Neural cell (in vitro differentiated cells): ENCODE results near the gene SLC39A2.

ENCODE experiments used
- RAD21 ChIP-seq: fragments of 450-650 bp; conservative IDR thresholded peaks from 2 replicates; pipeline ENCODE4 v1.6.1; 2014; ENCODE audit warnings: antibody characterized with exemption, mild to moderate bottlenecking, moderate library complexity
- SMC3 ChIP-seq: fragments of 450-650 bp; conservative IDR thresholded peaks from 2 replicates; pipeline ENCODE4 v1.6.1; 2014; ENCODE audit warnings: antibody characterized with exemption, mild to moderate bottlenecking, moderate library complexity; ENCODE audit not compliant: poor library complexity
- TAF1 ChIP-seq: IDR thresholded peaks from 2 replicates; pipeline ENCODE4 v1.6.1; 2012; ENCODE audit warnings: low read depth
- TF ChIP-seq, protein P1 (sequence below): fragments of 450-650 bp; IDR thresholded peaks from 2 replicates; pipeline ENCODE4 v1.5.1; 2014; ENCODE audit warnings: antibody characterized with exemption, mild to moderate bottlenecking, moderate library complexity; ENCODE audit not compliant: poor library complexity, severe bottlenecking
- TF ChIP-seq, protein P2 (sequence below): IDR thresholded peaks from 2 replicates; pipeline ENCODE4 v1.6.1; 2012; ENCODE audit warnings: borderline replicate concordance

GRCh38 chr14:21017528-21018245 is 18.6 kb downstream of the SLC39A2 start:
- TF ChIP-seq, protein P1, sequence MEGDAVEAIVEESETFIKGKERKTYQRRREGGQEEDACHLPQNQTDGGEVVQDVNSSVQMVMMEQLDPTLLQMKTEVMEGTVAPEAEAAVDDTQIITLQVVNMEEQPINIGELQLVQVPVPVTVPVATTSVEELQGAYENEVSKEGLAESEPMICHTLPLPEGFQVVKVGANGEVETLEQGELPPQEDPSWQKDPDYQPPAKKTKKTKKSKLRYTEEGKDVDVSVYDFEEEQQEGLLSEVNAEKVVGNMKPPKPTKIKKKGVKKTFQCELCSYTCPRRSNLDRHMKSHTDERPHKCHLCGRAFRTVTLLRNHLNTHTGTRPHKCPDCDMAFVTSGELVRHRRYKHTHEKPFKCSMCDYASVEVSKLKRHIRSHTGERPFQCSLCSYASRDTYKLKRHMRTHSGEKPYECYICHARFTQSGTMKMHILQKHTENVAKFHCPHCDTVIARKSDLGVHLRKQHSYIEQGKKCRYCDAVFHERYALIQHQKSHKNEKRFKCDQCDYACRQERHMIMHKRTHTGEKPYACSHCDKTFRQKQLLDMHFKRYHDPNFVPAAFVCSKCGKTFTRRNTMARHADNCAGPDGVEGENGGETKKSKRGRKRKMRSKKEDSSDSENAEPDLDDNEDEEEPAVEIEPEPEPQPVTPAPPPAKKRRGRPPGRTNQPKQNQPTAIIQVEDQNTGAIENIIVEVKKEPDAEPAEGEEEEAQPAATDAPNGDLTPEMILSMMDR = no peak
- TF ChIP-seq, protein P2, sequence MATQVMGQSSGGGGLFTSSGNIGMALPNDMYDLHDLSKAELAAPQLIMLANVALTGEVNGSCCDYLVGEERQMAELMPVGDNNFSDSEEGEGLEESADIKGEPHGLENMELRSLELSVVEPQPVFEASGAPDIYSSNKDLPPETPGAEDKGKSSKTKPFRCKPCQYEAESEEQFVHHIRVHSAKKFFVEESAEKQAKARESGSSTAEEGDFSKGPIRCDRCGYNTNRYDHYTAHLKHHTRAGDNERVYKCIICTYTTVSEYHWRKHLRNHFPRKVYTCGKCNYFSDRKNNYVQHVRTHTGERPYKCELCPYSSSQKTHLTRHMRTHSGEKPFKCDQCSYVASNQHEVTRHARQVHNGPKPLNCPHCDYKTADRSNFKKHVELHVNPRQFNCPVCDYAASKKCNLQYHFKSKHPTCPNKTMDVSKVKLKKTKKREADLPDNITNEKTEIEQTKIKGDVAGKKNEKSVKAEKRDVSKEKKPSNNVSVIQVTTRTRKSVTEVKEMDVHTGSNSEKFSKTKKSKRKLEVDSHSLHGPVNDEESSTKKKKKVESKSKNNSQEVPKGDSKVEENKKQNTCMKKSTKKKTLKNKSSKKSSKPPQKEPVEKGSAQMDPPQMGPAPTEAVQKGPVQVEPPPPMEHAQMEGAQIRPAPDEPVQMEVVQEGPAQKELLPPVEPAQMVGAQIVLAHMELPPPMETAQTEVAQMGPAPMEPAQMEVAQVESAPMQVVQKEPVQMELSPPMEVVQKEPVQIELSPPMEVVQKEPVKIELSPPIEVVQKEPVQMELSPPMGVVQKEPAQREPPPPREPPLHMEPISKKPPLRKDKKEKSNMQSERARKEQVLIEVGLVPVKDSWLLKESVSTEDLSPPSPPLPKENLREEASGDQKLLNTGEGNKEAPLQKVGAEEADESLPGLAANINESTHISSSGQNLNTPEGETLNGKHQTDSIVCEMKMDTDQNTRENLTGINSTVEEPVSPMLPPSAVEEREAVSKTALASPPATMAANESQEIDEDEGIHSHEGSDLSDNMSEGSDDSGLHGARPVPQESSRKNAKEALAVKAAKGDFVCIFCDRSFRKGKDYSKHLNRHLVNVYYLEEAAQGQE = no peak
- TF ChIP-seq TAF1 (no peak), SMC3 (no peak), RAD21 (no peak)
